Parathyroid adenoma (tissue), 2 donors: Measurements from ENCODE around the gene DCAF8L2.

ENCODE experiments used
- H2AFZ ChIP-seq: fragments of 300-600 bp; sonication (generic); one replicate; pipeline ENCODE4 v1.7.0; 2017; ENCODE audit warnings: antibody characterized with exemption, mild to moderate bottlenecking
- H3K27ac ChIP-seq: fragments of 300-600 bp; sonication (generic); one replicate; pipeline ENCODE4 v1.7.0; 2017
- H3K27me3 ChIP-seq: fragments of 300-600 bp; sonication (generic); one replicate; pipeline ENCODE4 v1.7.0; 2017; ENCODE audit warnings: low read length; ENCODE audit not compliant: control insufficient read depth, insufficient read depth
- H3K36me3 ChIP-seq: fragments of 300-600 bp; sonication (generic); one replicate; pipeline ENCODE4 v1.7.0; 2017; ENCODE audit warnings: low read length; ENCODE audit not compliant: control insufficient read depth, insufficient read depth
- H3K4me1 ChIP-seq: fragments of 300-600 bp; sonication (generic); one replicate; pipeline ENCODE4 v1.7.0; 2017; ENCODE audit warnings: control low read depth
- H3K4me2 ChIP-seq: fragments of 300-600 bp; sonication (generic); one replicate; pipeline ENCODE4 v1.7.0; 2017; ENCODE audit warnings: low read length
- H3K4me3 ChIP-seq: fragments of 300-600 bp; sonication (generic); one replicate; pipeline ENCODE4 v1.7.0; 2017; ENCODE audit warnings: low read depth, low read length
- H3K79me2 ChIP-seq: fragments of 300-600 bp; sonication (generic); one replicate; pipeline ENCODE4 v1.7.0; 2017; ENCODE audit warnings: control low read depth
- H3K9ac ChIP-seq: fragments of 300-600 bp; sonication (generic); one replicate; pipeline ENCODE4 v1.7.0; 2017; ENCODE audit warnings: mild to moderate bottlenecking
- H3K9me3 ChIP-seq: fragments of 300-600 bp; sonication (generic); one replicate; pipeline ENCODE4 v1.7.0; 2017; ENCODE audit warnings: low read length; ENCODE audit not compliant: control insufficient read depth
- CTCF ChIP-seq: fragments of 300-600 bp; sonication (generic); IDR thresholded peaks from one replicate; pipeline ENCODE4 v1.7.0; 2017; ENCODE audit warnings: antibody characterized with exemption, mild to moderate bottlenecking
- donor health status: primary hyperparathyroidism.

DCAF8L2 gene

GRCh38 chrX:27619459-27619858 is 29.3 kb downstream of the DCAF8L2 start:
- Histone ChIP-seq H3K27ac (no peak overlapping the region), H2AFZ (no peak overlapping the region), H3K79me2 (no peaks in the 10 kb centered on the region), H3K4me2 (no peak overlapping the region), H3K4me1 (no peaks in the 10 kb centered on the region), H3K36me3 (no peaks in the 10 kb centered on the region), H3K9me3 (no peaks in the 10 kb centered on the region), H3K27me3 (no peaks in the 10 kb centered on the region), H3K4me3 (no peak overlapping the region), H3K9ac (no peak overlapping the region)
- TF ChIP-seq CTCF: no peak

GRCh38 chrX:27619975-27620374 is 29.8 kb downstream of the DCAF8L2 start:
- Histone ChIP-seq H3K36me3 (no peaks in the 10 kb centered on the region), H3K9me3 (no peaks in the 10 kb centered on the region), H2AFZ (no peak overlapping the region), H3K4me2 (no peak overlapping the region), H3K9ac (no peak overlapping the region), H3K79me2 (no peaks in the 10 kb centered on the region), H3K4me1 (no peaks in the 10 kb centered on the region), H3K4me3 (no peak overlapping the region), H3K27me3 (no peaks in the 10 kb centered on the region), H3K27ac (no peak overlapping the region)
- TF ChIP-seq CTCF: no peak

GRCh38 chrX:27622883-27623282 is 32.7 kb downstream of the DCAF8L2 start:
- no peaks in the 10 kb centered on the region for H3K36me3 ChIP-seq
- no peaks in the 10 kb centered on the region for H3K27me3 ChIP-seq
- H2AFZ ChIP-seq: no peak overlapping the region
- H3K4me1 ChIP-seq: no peaks in the 10 kb centered on the region
- TF ChIP-seq CTCF: no peak
- H3K4me3 ChIP-seq: no peak overlapping the region
- no peak overlapping the region for H3K27ac ChIP-seq
- H3K4me2 ChIP-seq: no peak overlapping the region
- H3K9ac ChIP-seq: no peak overlapping the region
- H3K9me3 ChIP-seq: no peaks in the 10 kb centered on the region
- no peaks in the 10 kb centered on the region for H3K79me2 ChIP-seq

- Histone ChIP-seq H3K4me1 (no peaks in the 10 kb centered on the region), H3K27ac (no peak overlapping the region), H3K27me3 (no peaks in the 10 kb centered on the region)
These were observed 35.9 kb downstream of the DCAF8L2 start for GRCh38 chrX:27626066-27626465.

More at GRCh38 chrX:27626066-27626465, 35.9 kb downstream of the DCAF8L2 start:
- H3K79me2 ChIP-seq: no peaks in the 10 kb centered on the region
- H3K9ac ChIP-seq: no peak overlapping the region
- no peak overlapping the region for H3K4me3 ChIP-seq
- no peak for TF ChIP-seq CTCF
- H3K4me2 ChIP-seq: no peak overlapping the region
- no peaks in the 10 kb centered on the region for H3K9me3 ChIP-seq
- no peaks in the 10 kb centered on the region for H3K36me3 ChIP-seq
- no peak overlapping the region for H2AFZ ChIP-seq
